ENCODE measurements around the gene ITIH3.

DNA sequence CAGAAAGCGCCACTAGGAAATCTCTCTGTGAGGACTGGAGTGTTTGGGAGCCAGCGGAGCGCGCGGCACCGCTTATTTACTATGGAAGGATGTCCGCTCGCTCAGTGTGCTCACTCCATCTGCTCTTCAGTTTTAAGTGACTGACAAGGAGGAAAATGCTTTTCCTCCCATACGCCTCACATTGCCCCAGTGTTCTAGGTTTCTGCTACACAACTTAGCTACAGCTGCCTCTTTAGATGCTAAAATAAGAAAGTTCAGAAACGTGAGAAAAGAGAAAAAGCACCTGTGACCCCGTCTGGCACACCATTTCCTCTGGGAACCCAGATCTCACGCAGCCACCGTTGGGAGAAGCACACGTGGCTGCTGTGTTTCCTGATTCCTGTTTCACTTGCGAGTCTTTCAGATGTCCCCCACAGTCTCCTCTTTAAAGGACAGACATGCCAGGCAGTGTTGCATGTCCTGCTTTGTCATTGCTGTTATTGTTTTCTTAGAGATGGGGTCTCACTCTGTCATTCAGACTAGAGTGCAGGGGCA, 51.9 kb downstream of the ITIH3 start:
- TF ChIP-seq EZH2 (IDR thresholded peaks at IDR 0.05; ENCODE audit: borderline replicate concordance) (no peak), EZH2phosphoT487 (IDR thresholded peaks at IDR 0.05; ENCODE audit: low read depth, severe bottlenecking, unreplicated experiment) (no peak)
- TF ChIP-seq, protein P1, sequence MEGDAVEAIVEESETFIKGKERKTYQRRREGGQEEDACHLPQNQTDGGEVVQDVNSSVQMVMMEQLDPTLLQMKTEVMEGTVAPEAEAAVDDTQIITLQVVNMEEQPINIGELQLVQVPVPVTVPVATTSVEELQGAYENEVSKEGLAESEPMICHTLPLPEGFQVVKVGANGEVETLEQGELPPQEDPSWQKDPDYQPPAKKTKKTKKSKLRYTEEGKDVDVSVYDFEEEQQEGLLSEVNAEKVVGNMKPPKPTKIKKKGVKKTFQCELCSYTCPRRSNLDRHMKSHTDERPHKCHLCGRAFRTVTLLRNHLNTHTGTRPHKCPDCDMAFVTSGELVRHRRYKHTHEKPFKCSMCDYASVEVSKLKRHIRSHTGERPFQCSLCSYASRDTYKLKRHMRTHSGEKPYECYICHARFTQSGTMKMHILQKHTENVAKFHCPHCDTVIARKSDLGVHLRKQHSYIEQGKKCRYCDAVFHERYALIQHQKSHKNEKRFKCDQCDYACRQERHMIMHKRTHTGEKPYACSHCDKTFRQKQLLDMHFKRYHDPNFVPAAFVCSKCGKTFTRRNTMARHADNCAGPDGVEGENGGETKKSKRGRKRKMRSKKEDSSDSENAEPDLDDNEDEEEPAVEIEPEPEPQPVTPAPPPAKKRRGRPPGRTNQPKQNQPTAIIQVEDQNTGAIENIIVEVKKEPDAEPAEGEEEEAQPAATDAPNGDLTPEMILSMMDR (IDR thresholded peaks at IDR 0.05; ENCODE audit: poor library complexity) = no peak
